Activated T-cell treated with anti-CD3 and anti-CD28 coated beads, Interleukin-2, amount 50 U/mL, for 72 hours (primary cell): ENCODE results near the gene C5orf58. TPM values are rescaled to one million over a fixed set of nuclear protein-coding genes. Genes with fewer than 3 reads are reported as not detected.

ENCODE experiments used
- ATAC-seq, 2 donors: fragments of 150-1000 bp; cut with Tn5 transposase; replicated peaks in 1 of 2; 2 replicates each; pipeline ENCODE4 v1.10.0; 2021; ENCODE audit warnings: moderate library complexity in 2 of 2, mild to moderate bottlenecking in 1 of 2
- DNase-seq, 2 donors: peaks; one replicate each; pipeline ENCODE4 v3.0.0; 2021 to 2022; ENCODE audit warnings: mixed read lengths in 1 of 2
- H3K27ac Mint-ChIP-seq: one replicate; pipeline ENCODE4 v1.8.0; 2022; ENCODE audit warnings: mild to moderate bottlenecking, moderate library complexity, mixed read lengths
- H3K27me3 Mint-ChIP-seq: one replicate; pipeline ENCODE4 v1.8.0; 2022; ENCODE audit warnings: low read depth, mixed read lengths
- H3K36me3 Mint-ChIP-seq, 2 donors: one replicate each; pipeline ENCODE4 v1.8.0; 2022; ENCODE audit warnings: mixed read lengths in 2 of 2, mild to moderate bottlenecking in 1 of 2; ENCODE audit not compliant: insufficient read depth in 2 of 2
- H3K4me1 Mint-ChIP-seq: one replicate; pipeline ENCODE4 v1.8.0; 2022; ENCODE audit warnings: low read depth, mixed read lengths
- H3K4me3 Mint-ChIP-seq, 2 donors: one replicate each; pipeline ENCODE4 v1.8.0; 2022; ENCODE audit warnings: mild to moderate bottlenecking in 2 of 2, mixed read lengths in 2 of 2, moderate library complexity in 2 of 2
- H3K9me3 Mint-ChIP-seq, 2 donors: one replicate each; pipeline ENCODE4 v1.8.0; 2022; ENCODE audit warnings: mixed read lengths in 2 of 2
- total RNA-seq, 2 donors: library from RNA; stranded (reverse); gene quantifications; one replicate each; pipeline ENCODE4 v1.2.3, GENCODE V29; 2022

Gene C5orf58
- total RNA-seq, 2 donors from 2014 or later, result not detected

GRCh38 chr5:170284231-170284630 lies 51.4 kb downstream of the C5orf58 start:
- no peaks in the 10 kb centered on the region for H3K9me3 Mint-ChIP-seq
- DNase-seq, result no peak
- peaks cover 25 to 57% of the 10 kb centered on the region in 2 donors for H3K36me3 Mint-ChIP-seq
- H3K4me1 Mint-ChIP-seq, result peaks cover 97% of the 10 kb centered on the region
- peak overlapping the region; percentile 20 to 77 for H3K4me3 Mint-ChIP-seq
- H3K27me3 Mint-ChIP-seq, result no peaks in the 10 kb centered on the region
- ATAC-seq, result no peak
- H3K27ac Mint-ChIP-seq, result peak overlapping the region; percentile 92

- H3K4me3 Mint-ChIP-seq, result peak overlapping the region in 1 of 2 donors; percentile 77
- DNase-seq (no peak), ATAC-seq (no peak)
- no peaks in the 10 kb centered on the region for H3K9me3 Mint-ChIP-seq
- H3K36me3 Mint-ChIP-seq, result peaks cover 32 to 63% of the 10 kb centered on the region in 2 donors
- H3K27ac Mint-ChIP-seq, result peak overlapping the region; percentile 92
- H3K4me1 Mint-ChIP-seq, result peaks cover 97% of the 10 kb centered on the region
- no peaks in the 10 kb centered on the region for H3K27me3 Mint-ChIP-seq
Measured at GRCh38 chr5:170285181-170285580, 52.4 kb downstream of the C5orf58 start.

DNA sequence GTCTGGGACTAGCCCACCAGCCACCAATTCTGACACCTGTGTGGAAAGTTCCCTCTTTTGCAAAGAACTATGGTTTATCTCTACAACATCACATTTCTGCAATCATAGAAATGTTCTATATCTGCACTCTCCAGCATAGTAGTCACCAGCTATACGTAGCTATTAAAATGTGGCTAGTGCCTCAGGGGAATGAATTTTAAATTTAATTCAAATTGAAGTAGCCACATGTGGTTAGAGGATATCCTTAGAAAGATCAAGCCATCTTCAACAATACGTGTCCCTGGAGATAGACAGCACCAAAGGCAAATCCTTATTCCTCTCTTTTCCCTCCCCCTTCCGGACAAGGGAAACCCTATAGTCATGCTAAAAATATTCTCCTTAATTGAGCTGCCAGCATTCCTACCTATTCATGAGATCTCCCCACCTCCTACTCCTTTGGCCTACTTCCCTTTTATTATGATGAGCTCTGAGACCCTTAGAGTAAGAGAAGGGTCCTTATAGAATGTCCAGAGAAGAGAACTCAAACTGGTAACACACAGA lies 53.7 kb downstream of the C5orf58 start:
- peak overlapping the region in 1 of 2 donors; percentile 77 for H3K4me3 Mint-ChIP-seq
- H3K4me1 Mint-ChIP-seq, result peaks cover 97% of the 10 kb centered on the region
- peaks cover 43 to 74% of the 10 kb centered on the region in 2 donors for H3K36me3 Mint-ChIP-seq
- no peaks in the 10 kb centered on the region for H3K27me3 Mint-ChIP-seq
- H3K27ac Mint-ChIP-seq, result peak overlapping the region; percentile 92
- no peaks in the 10 kb centered on the region for H3K9me3 Mint-ChIP-seq
- no peak for ATAC-seq
- no peak for DNase-seq

GRCh38 chr5:170287532-170287931 lies 54.7 kb downstream of the C5orf58 start:
- Mint-ChIP-seq H3K4me1 (peaks cover 97% of the 10 kb centered on the region), H3K27me3 (no peaks in the 10 kb centered on the region), H3K4me3 (peak overlapping the region; percentile 54 to 67), H3K36me3 (peaks cover 51 to 84% of the 10 kb centered on the region in 2 donors), H3K27ac (peak overlapping the region; percentile 92), H3K9me3 (no peaks in the 10 kb centered on the region)
- DNase-seq, result no peak
- ATAC-seq, result peak; percentile 29 to 49

GRCh38 chr5:170288151-170288550 lies 55.4 kb downstream of the C5orf58 start:
- Mint-ChIP-seq H3K4me1 (peaks cover 97% of the 10 kb centered on the region), H3K36me3 (peaks cover 54 to 91% of the 10 kb centered on the region in 2 donors), H3K27ac (peak overlapping the region; percentile 100), H3K9me3 (no peaks in the 10 kb centered on the region), H3K27me3 (no peaks in the 10 kb centered on the region), H3K4me3 (peak overlapping the region; percentile 98)
- ATAC-seq (no peak), DNase-seq (no peak)

DNA sequence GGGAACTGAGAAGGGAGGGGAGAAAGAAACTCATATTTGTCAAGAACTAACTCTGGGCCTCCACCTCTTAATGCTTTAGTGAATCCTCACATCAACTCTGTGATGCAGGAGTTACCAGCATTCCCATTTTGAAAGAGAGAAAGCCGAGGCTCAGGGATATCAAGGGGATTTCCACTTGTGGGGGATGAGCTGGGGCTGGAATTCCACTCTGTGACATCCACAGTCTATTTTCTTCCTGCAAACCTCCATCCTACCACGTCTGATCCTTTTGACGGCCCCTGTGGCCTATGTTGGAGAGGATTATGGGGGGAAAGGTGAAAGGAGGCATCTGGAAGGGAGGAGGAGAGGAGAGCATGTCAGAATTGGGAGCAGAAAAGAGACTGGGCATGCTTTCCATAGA lies 55.8 kb downstream of the C5orf58 start:
- no peak for DNase-seq
- H3K27ac Mint-ChIP-seq, result peak overlapping the region; percentile 100
- H3K9me3 Mint-ChIP-seq, result no peaks in the 10 kb centered on the region
- peaks cover 53 to 91% of the 10 kb centered on the region in 2 donors for H3K36me3 Mint-ChIP-seq
- no peak for ATAC-seq
- no peaks in the 10 kb centered on the region for H3K27me3 Mint-ChIP-seq
- peak overlapping the region; percentile 98 for H3K4me3 Mint-ChIP-seq
- H3K4me1 Mint-ChIP-seq, result peaks cover 97% of the 10 kb centered on the region

DNA sequence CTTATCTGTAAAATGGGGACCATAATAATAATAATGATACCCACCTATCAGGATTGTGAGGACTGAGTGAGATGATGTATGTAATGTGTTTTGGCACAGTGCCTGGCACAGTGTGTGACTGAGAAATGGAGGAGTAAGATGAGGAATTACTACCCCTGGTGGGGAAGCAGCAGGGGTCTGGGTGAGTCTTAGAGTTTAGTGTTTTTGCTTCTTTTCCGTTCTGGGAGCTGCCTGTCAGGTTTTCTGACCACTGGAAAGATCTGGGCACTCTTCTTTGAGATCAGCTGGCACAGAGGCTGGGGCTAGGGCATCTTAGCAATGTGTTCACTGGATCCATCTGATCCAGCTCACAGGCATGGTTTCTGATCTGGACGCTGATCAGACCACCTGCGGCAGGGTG lies 56.3 kb downstream of the C5orf58 start:
- Mint-ChIP-seq H3K4me3 (peak overlapping the region; percentile 98), H3K27me3 (no peaks in the 10 kb centered on the region), H3K27ac (peak overlapping the region; percentile 100), H3K36me3 (peaks cover 52 to 91% of the 10 kb centered on the region in 2 donors), H3K4me1 (peaks cover 99% of the 10 kb centered on the region), H3K9me3 (no peaks in the 10 kb centered on the region)
- DNase-seq (no peak), ATAC-seq (peak in 1 of 2 donors; percentile 49)

- Mint-ChIP-seq H3K27ac (peak overlapping the region; percentile 100), H3K4me1 (peaks cover 99% of the 10 kb centered on the region), H3K4me3 (peak overlapping the region; percentile 98), H3K36me3 (peaks cover 51 to 88% of the 10 kb centered on the region in 2 donors), H3K9me3 (no peaks in the 10 kb centered on the region), H3K27me3 (no peaks in the 10 kb centered on the region)
- ATAC-seq, result peak; percentile 26 to 29
- no peak for DNase-seq
Measured at GRCh38 chr5:170289764-170290163, 57.0 kb downstream of the C5orf58 start.

GRCh38 chr5:170290498-170290897 lies 57.7 kb downstream of the C5orf58 start:
- no peak for DNase-seq
- H3K27ac Mint-ChIP-seq, result peak overlapping the region; percentile 100
- no peaks in the 10 kb centered on the region for H3K9me3 Mint-ChIP-seq
- peaks cover 97% of the 10 kb centered on the region for H3K4me1 Mint-ChIP-seq
- ATAC-seq, result no peak
- H3K4me3 Mint-ChIP-seq, result peak overlapping the region; percentile 98
- H3K27me3 Mint-ChIP-seq, result no peaks in the 10 kb centered on the region
- H3K36me3 Mint-ChIP-seq, result peaks cover 53 to 86% of the 10 kb centered on the region in 2 donors

DNA sequence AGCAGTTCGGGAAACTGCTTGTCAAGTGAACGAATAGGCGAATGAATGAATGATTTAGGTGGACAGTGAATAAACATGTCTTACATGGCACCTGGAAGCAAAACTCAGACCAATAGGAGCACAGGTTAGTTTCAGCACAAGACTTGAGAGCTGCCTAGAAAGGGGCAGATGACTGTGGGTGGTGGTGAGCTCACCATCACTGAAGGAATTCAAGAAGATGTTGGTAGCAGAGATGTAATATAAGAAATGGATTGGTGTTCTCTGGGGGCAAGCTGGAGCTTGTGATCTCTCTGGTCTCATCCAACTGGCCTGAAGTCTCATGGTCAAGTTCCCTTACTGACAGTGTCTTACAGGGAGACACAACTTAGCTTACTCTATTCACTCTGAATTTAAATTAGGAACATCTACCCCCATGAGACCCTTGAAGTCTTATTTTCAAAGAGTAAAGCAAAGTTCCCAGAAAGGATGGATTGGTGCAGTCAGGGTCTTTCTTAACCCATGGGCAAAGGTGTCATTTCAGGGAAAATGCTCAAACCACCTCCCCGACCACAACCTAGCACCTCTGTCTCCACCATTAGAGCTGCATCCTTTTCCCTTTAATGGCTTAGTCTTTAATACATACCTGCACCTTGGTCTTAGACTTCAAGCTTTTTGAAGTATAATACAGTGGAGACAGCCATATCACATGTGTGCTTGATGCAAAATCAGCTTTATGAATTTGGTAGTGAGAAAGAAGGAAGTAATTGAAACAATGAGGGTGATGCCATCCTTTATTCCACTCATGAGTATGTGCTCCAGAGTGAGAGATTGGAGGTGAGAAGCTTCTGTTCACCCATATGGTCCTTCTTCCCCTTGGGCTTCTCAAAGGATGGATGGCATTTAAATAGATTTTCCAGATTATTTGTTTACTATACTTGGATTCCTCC lies 59.7 kb downstream of the C5orf58 start:
- H3K4me1 Mint-ChIP-seq, result peaks cover 79% of the 10 kb centered on the region
- DNase-seq (no peak), ATAC-seq (no peak)
- H3K36me3 Mint-ChIP-seq, result peaks cover 60 to 83% of the 10 kb centered on the region in 2 donors
- H3K27ac Mint-ChIP-seq, result peak overlapping the region; percentile 100
- H3K9me3 Mint-ChIP-seq, result no peaks in the 10 kb centered on the region
- no peaks in the 10 kb centered on the region for H3K27me3 Mint-ChIP-seq
- H3K4me3 Mint-ChIP-seq, result peak overlapping the region; percentile 98

DNA sequence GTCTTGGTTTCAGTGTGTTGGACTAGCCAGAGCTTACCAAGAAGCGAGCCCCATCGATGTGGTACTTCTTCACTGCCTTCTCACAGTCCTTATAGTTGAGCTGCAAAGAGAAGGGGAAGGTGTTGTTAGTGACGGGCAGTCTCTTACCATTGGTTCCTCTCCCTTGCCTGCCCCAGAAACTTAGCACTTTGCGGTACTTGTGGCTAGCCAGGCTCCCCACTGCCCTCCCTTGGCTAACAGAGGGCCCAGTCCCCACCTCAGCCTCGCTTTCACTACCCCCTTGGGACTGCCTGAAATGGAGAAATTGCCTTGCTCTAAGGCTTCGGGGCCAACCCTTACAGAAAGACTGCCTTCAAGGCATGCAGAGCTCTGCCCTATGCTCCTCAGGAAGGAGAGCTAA lies 60.5 kb downstream of the C5orf58 start:
- DNase-seq, result peak; percentile 69 to 76
- peak; percentile 47 to 62 for ATAC-seq
- peaks cover 56 to 84% of the 10 kb centered on the region in 2 donors for H3K36me3 Mint-ChIP-seq
- peak overlapping the region; percentile 100 for H3K27ac Mint-ChIP-seq
- no peaks in the 10 kb centered on the region for H3K9me3 Mint-ChIP-seq
- peaks cover 76% of the 10 kb centered on the region for H3K4me1 Mint-ChIP-seq
- peak overlapping the region; percentile 98 for H3K4me3 Mint-ChIP-seq
- H3K27me3 Mint-ChIP-seq, result no peaks in the 10 kb centered on the region

- H3K4me1 Mint-ChIP-seq, result peaks cover 76% of the 10 kb centered on the region
- ATAC-seq (no peak), DNase-seq (no peak)
- peak overlapping the region; percentile 100 for H3K27ac Mint-ChIP-seq
- peak overlapping the region; percentile 98 for H3K4me3 Mint-ChIP-seq
- H3K36me3 Mint-ChIP-seq, result peaks cover 55 to 76% of the 10 kb centered on the region in 2 donors
- no peaks in the 10 kb centered on the region for H3K27me3 Mint-ChIP-seq
- no peaks in the 10 kb centered on the region for H3K9me3 Mint-ChIP-seq
Measured at GRCh38 chr5:170294057-170294456, 61.3 kb downstream of the C5orf58 start.

- peaks cover 75% of the 10 kb centered on the region for H3K4me1 Mint-ChIP-seq
- H3K4me3 Mint-ChIP-seq, result peak overlapping the region; percentile 98
- H3K27ac Mint-ChIP-seq, result peak overlapping the region; percentile 100
- H3K27me3 Mint-ChIP-seq, result no peaks in the 10 kb centered on the region
- DNase-seq (no peak), ATAC-seq (no peak)
- H3K36me3 Mint-ChIP-seq, result peaks cover 53 to 71% of the 10 kb centered on the region in 2 donors
- H3K9me3 Mint-ChIP-seq, result no peaks in the 10 kb centered on the region
Measured at GRCh38 chr5:170294556-170294955, 61.8 kb downstream of the C5orf58 start.
